HepG2 (cell line): Measurements from ENCODE around the gene SRCAP. TPM values are rescaled to one million over a fixed set of nuclear protein-coding genes. Genes with fewer than 3 reads are reported as not detected.

Experiments
- CHD4 ChIP-seq: fragments of 200-600 bp; sonication (generic); IDR thresholded peaks from 2 replicates; pipeline ENCODE4 v1.7.0; 2017; ENCODE audit warnings: mild to moderate bottlenecking, low read length, borderline replicate concordance
- FOXA3 ChIP-seq: IDR thresholded peaks from 2 replicates; pipeline ENCODE4 v1.6.1; 2016; ENCODE audit warnings: missing genetic modification reagents, missing compliant biosample characterization
- MAFK ChIP-seq, 2 experiments: IDR thresholded peaks in 1 of 2; conservative IDR thresholded peaks in 1 of 2; 2 replicates each; pipeline ENCODE4 v1.6.1; 2011; ENCODE audit warnings: improper control_type of control experiment in 2 of 2, low read length in 2 of 2
- MEIS1 ChIP-seq: sonication (generic); formaldehyde crosslinking; IDR thresholded peaks from 2 replicates; pipeline ENCODE4 v1.9.0; 2021; ENCODE audit warnings: mild to moderate bottlenecking, missing genetic modification reagents, moderate library complexity, borderline replicate concordance
- NR2C2 ChIP-seq: sonication (generic); formaldehyde crosslinking; IDR thresholded peaks from 2 replicates; pipeline ENCODE4 v1.4.0; 2020; ENCODE audit warnings: missing genetic modification reagents, mild to moderate bottlenecking, moderate library complexity, borderline replicate concordance
- NR2F2 ChIP-seq: IDR thresholded peaks from 2 replicates; pipeline ENCODE4 v1.6.1; 2012; ENCODE audit warnings: low read depth, inconsistent platforms, borderline replicate concordance
- PAXIP1 ChIP-seq: sonication (generic); formaldehyde crosslinking; conservative IDR thresholded peaks from 2 replicates; pipeline ENCODE4 v1.4.0; 2020; ENCODE audit warnings: mild to moderate bottlenecking, missing genetic modification reagents, moderate library complexity
- PRMT3 ChIP-seq: sonication (generic); formaldehyde crosslinking; IDR thresholded peaks from 2 replicates; pipeline ENCODE4 v1.8.1; 2022; ENCODE audit warnings: low read depth, mild to moderate bottlenecking, moderate library complexity, missing genetic modification reagents, borderline replicate concordance
- RAD51 ChIP-seq: fragments of 450-650 bp; IDR thresholded peaks from 2 replicates; pipeline ENCODE4 v1.6.1; 2016; ENCODE audit warnings: borderline replicate concordance
- RARA ChIP-seq: IDR thresholded peaks from 2 replicates; pipeline ENCODE4 v1.6.1; 2016; ENCODE audit warnings: missing genetic modification reagents, missing compliant biosample characterization
- RBM22 ChIP-seq: fragments of 200-400 bp; formaldehyde crosslinking; optimal IDR thresholded peaks from 2 replicates; pipeline ENCODE3; 2017; ENCODE audit warnings: mild to moderate bottlenecking, low read length, moderate library complexity
- RFX5 ChIP-seq: IDR thresholded peaks from 2 replicates; pipeline ENCODE4 v1.6.1; 2011; ENCODE audit warnings: low read depth, low read length, improper control_type of control experiment
- SNAPC2 ChIP-seq: sonication (generic); formaldehyde crosslinking; IDR thresholded peaks from 2 replicates; pipeline ENCODE4 v1.8.1; 2022; ENCODE audit warnings: mild to moderate bottlenecking, missing genetic modification reagents
- SOX13 ChIP-seq, 3 experiments: fragments of 450-650 bp in 1 of 3; sonication (generic) in 1 of 3; formaldehyde crosslinking in 1 of 3; IDR thresholded peaks in 2 of 3; conservative IDR thresholded peaks in 1 of 3; 2 replicates each; pipeline versions ENCODE4 v1.5.0 to v1.6.1; 2016 to 2020; ENCODE audit warnings: antibody characterized with exemption in 1 of 3, mild to moderate bottlenecking in 1 of 3, missing compliant biosample characterization in 1 of 3, missing genetic modification reagents in 1 of 3, moderate library complexity in 1 of 3
- TAF1 ChIP-seq: sonication (generic); formaldehyde crosslinking; IDR thresholded peaks from 2 replicates; pipeline ENCODE4 v1.4.0; 2020; ENCODE audit warnings: missing genetic modification reagents
- THAP11 ChIP-seq: IDR thresholded peaks from 2 replicates; pipeline ENCODE4 v1.6.1; 2016; ENCODE audit warnings: missing biosample characterization, missing genetic modification reagents
- ZBTB7A ChIP-seq: sonication (generic); formaldehyde crosslinking; IDR thresholded peaks from 2 replicates; pipeline ENCODE4 v1.8.0; 2022; ENCODE audit warnings: mild to moderate bottlenecking, missing genetic modification reagents
- ZNF766 ChIP-seq: sonication (generic); formaldehyde crosslinking; IDR thresholded peaks from 2 replicates; pipeline ENCODE4 v1.5.0; 2020; ENCODE audit warnings: missing genetic modification reagents, borderline replicate concordance
- ZNF839 ChIP-seq: sonication (generic); formaldehyde crosslinking; IDR thresholded peaks from 2 replicates; pipeline ENCODE4 v1.4.0; 2020; ENCODE audit warnings: missing genetic modification reagents, mild to moderate bottlenecking, borderline replicate concordance
- ZSCAN25 ChIP-seq: sonication (generic); formaldehyde crosslinking; IDR thresholded peaks from 2 replicates; pipeline ENCODE4 v1.8.0; 2022; ENCODE audit warnings: mild to moderate bottlenecking, missing genetic modification reagents
- polyA plus RNA-seq, 8 experiments: library from polyadenylated mRNA; depleted of rRNA in 3 of 8; stranded (reverse) in 7 of 8; unstranded in 1 of 8; fragments of >200 nt; fragmentation: Illumina TruSeq in 4 of 8; extraction: Trizol in 4 of 8; gene quantifications; 2 replicates each; pipeline versions ENCODE4 v1.2.1 to v1.2.3, GENCODE V29; 2011 to 2016; ENCODE audit warnings: low read depth in 4 of 8, missing spikeins in 1 of 8, mixed read lengths in 1 of 8; ENCODE audit not compliant: insufficient read depth in 1 of 8
- total RNA-seq, 5 experiments: library from RNA; depleted of rRNA; stranded (reverse); fragments of >200 nt; fragmentation: Illumina TruSeq; extraction: Trizol; gene quantifications; 2 replicates each; pipeline ENCODE4 v1.2.3, GENCODE V29; 2016; ENCODE audit warnings: low read depth in 1 of 5
- TF ChIP-seq, protein P1 (sequence below): sonication (generic); formaldehyde crosslinking; IDR thresholded peaks from 2 replicates; pipeline ENCODE4 v1.8.0; 2022; ENCODE audit warnings: missing genetic modification reagents, mild to moderate bottlenecking, inconsistent platforms, borderline replicate concordance
- TF ChIP-seq, protein P2 (sequence below): IDR thresholded peaks from 2 replicates; pipeline ENCODE4 v1.6.1; 2016; ENCODE audit warnings: mild to moderate bottlenecking

SRCAP gene
- total and polyA plus RNA-seq, 2 of the 13 experiments (the other 11 are each of a cell fraction or from before 2014, with no cell fraction given), result 4.9 to 9.0 TPM

- peak; percentile 74; the same call in 1 of the 2 replicates for TF ChIP-seq MEIS1 (CRISPR knock-in tag)
- TF ChIP-seq ZBTB7A (CRISPR knock-in tag), result 0 out of 2 replicates have a peak, but pooled peaks have one; percentile 49
- TF ChIP-seq ZNF839 (CRISPR knock-in tag), result 0 out of 2 replicates have a peak, but pooled peaks have one; percentile 66
- TF ChIP-seq NR2F2, result peak; percentile 14; the same call in 1 of the 2 replicates
- TF ChIP-seq NR2C2 (CRISPR knock-in tag), result peak; percentile 30; the same call in 1 of the 2 replicates
- TF ChIP-seq CHD4, result 0 out of 2 replicates have a peak, but pooled peaks have one; percentile 30
- TF ChIP-seq, protein P1, sequence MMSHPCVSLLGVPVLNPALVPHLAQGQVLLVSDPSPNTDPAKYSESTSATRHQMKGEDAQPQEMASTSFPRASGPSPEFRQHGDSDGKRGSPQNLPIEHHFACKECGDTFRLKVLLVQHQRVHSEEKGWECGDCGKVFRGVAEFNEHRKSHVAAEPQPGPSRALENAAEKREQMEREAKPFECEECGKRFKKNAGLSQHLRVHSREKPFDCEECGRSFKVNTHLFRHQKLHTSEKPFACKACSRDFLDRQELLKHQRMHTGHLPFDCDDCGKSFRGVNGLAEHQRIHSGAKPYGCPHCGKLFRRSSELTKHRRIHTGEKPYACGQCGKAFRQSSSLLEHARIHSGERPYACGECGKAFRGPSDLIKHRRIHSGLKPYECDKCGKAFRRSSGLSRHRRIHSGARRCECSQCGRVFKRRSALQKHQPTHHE (CRISPR knock-in tag), result 0 out of 2 replicates have a peak, but pooled peaks have one; percentile 22
- peak; percentile 79 for TF ChIP-seq RFX5
- peak; percentile 49; the same call in 1 of the 2 replicates for TF ChIP-seq ZSCAN25 (CRISPR knock-in tag)
- peak; percentile 89 for TF ChIP-seq THAP11
- 0 out of 2 replicates have a peak, but pooled peaks have one; percentile 23 for TF ChIP-seq RARA (CRISPR knock-in tag)
- peak; percentile 62; the same call in 1 of the 2 replicates for TF ChIP-seq PRMT3 (CRISPR knock-in tag)
- TF ChIP-seq SOX13 (IDR thresholded peaks at IDR 0.05), result no peak; the same call in 1 of the 2 replicates
- TF ChIP-seq SOX13 (CRISPR knock-in tag; conservative IDR thresholded peaks at IDR 0.05 in 1 of 2, IDR thresholded peaks at IDR 0.05 in 1 of 2), result peak in 1 of 2 experiments; percentile 29; a peak in 1 of 4 replicates
- TF ChIP-seq TAF1 (CRISPR knock-in tag), result peak; percentile 99
- peak; percentile 93 for TF ChIP-seq RAD51
- TF ChIP-seq MAFK (conservative IDR thresholded peaks at IDR 0.05 in 1 of 2, IDR thresholded peaks at IDR 0.05 in 1 of 2; ENCODE audit: low read length in 2 of 2), result 0 out of 4 replicates have a peak, but pooled peaks of 1 of the 2 experiments have one; percentile 1
- peak; percentile 36 for TF ChIP-seq RBM22
- TF ChIP-seq, protein P2, sequence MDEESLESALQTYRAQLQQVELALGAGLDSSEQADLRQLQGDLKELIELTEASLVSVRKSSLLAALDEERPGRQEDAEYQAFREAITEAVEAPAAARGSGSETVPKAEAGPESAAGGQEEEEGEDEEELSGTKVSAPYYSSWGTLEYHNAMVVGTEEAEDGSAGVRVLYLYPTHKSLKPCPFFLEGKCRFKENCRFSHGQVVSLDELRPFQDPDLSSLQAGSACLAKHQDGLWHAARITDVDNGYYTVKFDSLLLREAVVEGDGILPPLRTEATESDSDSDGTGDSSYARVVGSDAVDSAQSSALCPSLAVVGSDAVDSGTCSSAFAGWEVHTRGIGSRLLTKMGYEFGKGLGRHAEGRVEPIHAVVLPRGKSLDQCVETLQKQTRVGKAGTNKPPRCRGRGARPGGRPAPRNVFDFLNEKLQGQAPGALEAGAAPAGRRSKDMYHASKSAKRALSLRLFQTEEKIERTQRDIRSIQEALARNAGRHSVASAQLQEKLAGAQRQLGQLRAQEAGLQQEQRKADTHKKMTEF, result peak; percentile 85
- peak; percentile 73; the same call in 1 of the 2 replicates for TF ChIP-seq ZNF766
- TF ChIP-seq PAXIP1 (CRISPR knock-in tag), result peak; percentile 58; the same call in 1 of the 2 replicates
- TF ChIP-seq FOXA3 (CRISPR knock-in tag), result peak; percentile 39; the same call in 1 of the 2 replicates
- peak; percentile 75; the same call in 1 of the 2 replicates for TF ChIP-seq SNAPC2
Measured at GRCh38 chr16:30747799-30748633, 49.0 kb downstream of the SRCAP start, which contains the start of gene PHKG2 (continued).
